ENCODE measurements around the gene CHTF18.

The CHTF18 gene

DNA sequence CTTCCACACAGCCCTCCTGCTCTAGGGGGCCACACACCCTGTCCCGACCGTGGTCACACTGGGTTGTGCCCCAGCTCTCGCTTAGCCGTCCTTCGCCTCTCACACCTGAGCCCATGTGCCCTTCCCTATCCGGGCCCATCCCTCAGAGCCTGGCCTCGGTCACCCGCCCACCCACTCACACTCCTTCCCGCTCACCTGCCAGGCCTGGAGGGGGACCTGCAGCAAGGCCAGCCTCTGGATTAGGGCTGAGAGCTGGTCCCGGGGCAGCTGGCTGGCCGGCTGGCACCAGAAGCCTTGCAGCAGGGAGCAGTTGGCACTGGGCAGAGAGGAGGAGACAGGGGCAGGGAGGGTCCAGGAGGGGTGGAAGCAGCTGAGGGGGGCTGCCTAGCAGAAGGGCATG, 10.0 kb upstream of the CHTF18 start:
- no peaks in the 10 kb centered on the region for H3K4me1 ChIP-seq (ENCODE audit: control insufficient read depth, insufficient read depth, low read length)
- no peak overlapping the region for H3K4me3 ChIP-seq (ENCODE audit: low read depth, low read length)
- no peak overlapping the region for H3K27ac ChIP-seq (ENCODE audit: low read depth, low read length)
- no peaks in the 10 kb centered on the region for H3K27me3 ChIP-seq (ENCODE audit: control insufficient read depth, insufficient read depth, low read length)
- no peak overlapping the region for H3K9ac ChIP-seq (ENCODE audit: low read depth, low read length)
- no peaks in the 10 kb centered on the region for H3K9me3 ChIP-seq (ENCODE audit: control insufficient read depth, insufficient read depth, low read length)
- no peaks in the 10 kb centered on the region for H3K36me3 ChIP-seq (ENCODE audit: control insufficient read depth, insufficient read depth, low read length)

DNA sequence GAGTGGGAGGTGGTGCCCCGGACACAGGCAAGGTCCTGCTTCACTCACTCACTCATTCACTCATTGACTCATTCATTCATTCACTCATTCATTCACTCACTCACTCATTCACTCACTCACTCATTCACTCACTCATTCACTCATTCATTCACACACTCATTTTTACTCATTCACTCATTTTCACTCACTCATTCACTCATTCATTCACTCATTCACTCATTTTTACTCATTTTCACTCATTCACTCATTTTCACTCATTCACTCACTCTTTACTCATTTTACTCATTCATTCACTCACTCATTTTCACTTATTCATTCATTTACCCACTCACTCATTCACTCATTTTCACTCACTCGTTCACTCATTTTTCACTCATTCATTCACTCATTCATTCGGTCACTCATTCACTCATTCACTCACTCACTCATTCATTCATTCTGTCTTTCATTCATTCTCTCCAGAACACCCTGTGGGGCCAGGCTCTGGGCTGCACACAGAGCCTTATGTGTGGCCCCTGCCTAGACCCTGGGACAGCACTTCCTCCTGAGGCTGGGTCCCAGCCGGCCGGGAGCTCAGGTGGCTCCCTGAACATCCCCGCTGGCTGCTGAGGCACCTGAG, 9.4 kb upstream of the CHTF18 start:
- no peaks in the 10 kb centered on the region for H3K9me3 ChIP-seq (ENCODE audit: control insufficient read depth, insufficient read depth, low read length)

DNA sequence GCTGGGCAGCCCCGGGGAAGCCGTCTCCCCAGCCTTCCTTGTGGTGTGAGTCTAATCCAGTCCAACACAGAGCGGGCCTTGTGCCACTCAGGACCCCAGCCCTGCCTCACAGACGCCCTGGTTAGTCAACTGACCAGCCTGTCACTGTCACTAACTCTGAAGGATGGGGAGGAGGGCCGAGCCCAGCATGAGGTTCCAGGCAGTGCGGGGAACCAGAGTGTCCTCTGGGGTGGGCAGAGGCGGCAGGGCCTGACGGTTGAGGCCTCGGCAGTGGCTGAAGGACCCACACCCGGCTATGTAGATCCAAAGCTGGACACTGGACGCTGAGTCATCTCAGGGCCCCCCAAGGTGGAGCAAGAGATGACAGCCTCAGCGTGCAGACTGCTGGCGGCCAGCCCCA, 8.9 kb upstream of the CHTF18 start:
- Histone ChIP-seq H3K4me1 (ENCODE audit: control insufficient read depth, insufficient read depth, low read length) (no peaks in the 10 kb centered on the region), H3K27ac (ENCODE audit: low read depth, low read length) (no peak overlapping the region), H3K27me3 (ENCODE audit: control insufficient read depth, insufficient read depth, low read length) (no peaks in the 10 kb centered on the region), H3K9ac (ENCODE audit: low read depth, low read length) (no peak overlapping the region), H3K36me3 (ENCODE audit: control insufficient read depth, insufficient read depth, low read length) (no peaks in the 10 kb centered on the region), H3K4me3 (ENCODE audit: low read depth, low read length) (no peak overlapping the region), H3K9me3 (ENCODE audit: control insufficient read depth, insufficient read depth, low read length) (no peaks in the 10 kb centered on the region)

More for the DNA sequence above, 9.4 kb upstream of the CHTF18 start:
- Histone ChIP-seq H3K27ac (ENCODE audit: low read depth, low read length) (no peak overlapping the region), H3K9ac (ENCODE audit: low read depth, low read length) (no peak overlapping the region), H3K4me3 (ENCODE audit: low read depth, low read length) (no peak overlapping the region), H3K27me3 (ENCODE audit: control insufficient read depth, insufficient read depth, low read length) (no peaks in the 10 kb centered on the region), H3K4me1 (ENCODE audit: control insufficient read depth, insufficient read depth, low read length) (no peaks in the 10 kb centered on the region), H3K36me3 (ENCODE audit: control insufficient read depth, insufficient read depth, low read length) (no peaks in the 10 kb centered on the region)

DNA sequence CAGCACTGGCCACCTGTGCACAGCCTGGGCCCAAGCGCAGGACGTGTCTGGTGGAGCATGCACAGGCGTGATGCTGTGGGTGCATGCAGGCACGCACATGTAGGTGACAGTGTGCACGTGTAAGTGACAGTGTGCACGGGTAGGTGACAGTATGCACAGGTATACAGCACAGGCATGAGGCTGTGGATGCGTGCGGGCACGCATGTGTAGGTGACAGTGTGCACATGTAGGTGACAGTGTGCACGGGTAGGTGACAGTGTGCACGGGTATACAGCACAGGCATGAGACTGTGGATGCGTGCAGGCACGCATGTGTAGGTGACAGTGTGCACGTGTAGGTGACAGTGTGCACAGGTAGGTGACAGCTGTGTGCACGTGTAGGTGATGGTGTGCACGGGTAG, 8.1 kb upstream of the CHTF18 start:
- H3K9ac ChIP-seq (ENCODE audit: low read depth, low read length), result no peak overlapping the region
- no peak overlapping the region for H3K4me3 ChIP-seq (ENCODE audit: low read depth, low read length)
- H3K27me3 ChIP-seq (ENCODE audit: control insufficient read depth, insufficient read depth, low read length), result no peaks in the 10 kb centered on the region
- no peak overlapping the region for H3K27ac ChIP-seq (ENCODE audit: low read depth, low read length)
- no peaks in the 10 kb centered on the region for H3K4me1 ChIP-seq (ENCODE audit: control insufficient read depth, insufficient read depth, low read length)
- no peaks in the 10 kb centered on the region for H3K9me3 ChIP-seq (ENCODE audit: control insufficient read depth, insufficient read depth, low read length)
- H3K36me3 ChIP-seq (ENCODE audit: control insufficient read depth, insufficient read depth, low read length), result no peaks in the 10 kb centered on the region

DNA sequence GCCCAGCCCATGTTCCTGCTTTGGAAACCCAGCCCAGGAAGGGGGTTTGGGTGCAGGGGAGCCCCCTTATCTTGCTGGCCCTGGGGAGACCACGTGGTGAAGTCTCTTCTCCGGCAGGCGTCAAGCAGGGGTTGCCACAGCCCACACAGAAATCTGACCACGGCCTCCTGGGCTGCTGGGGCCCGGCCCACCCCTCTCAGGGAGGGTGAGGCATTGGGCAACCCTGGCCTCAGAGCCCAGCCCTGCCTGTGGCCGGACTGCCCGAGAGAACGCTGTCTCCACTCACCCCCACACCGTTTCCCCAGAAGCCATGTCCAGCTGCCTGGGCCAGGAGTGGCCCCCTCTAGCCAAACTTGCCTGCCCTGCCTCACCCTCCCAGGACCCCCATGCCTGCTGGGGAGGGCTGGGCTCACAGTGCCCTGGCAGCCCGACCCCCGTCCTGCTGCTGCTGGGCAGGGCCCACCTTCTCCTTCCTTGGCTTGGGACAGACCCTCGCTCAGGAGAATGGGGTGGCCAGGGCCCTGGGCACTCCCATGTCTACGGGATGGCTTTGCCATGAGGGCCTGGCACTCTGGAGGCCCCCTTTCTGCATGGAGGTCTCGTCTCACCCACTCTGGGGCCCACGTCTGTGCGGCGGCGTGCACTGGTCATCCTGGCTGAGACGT, 6.9 kb upstream of the CHTF18 start:
- Histone ChIP-seq H3K9me3 (ENCODE audit: control insufficient read depth, insufficient read depth, low read length) (no peaks in the 10 kb centered on the region), H3K27me3 (ENCODE audit: control insufficient read depth, insufficient read depth, low read length) (no peaks in the 10 kb centered on the region), H3K9ac (ENCODE audit: low read depth, low read length) (no peak overlapping the region), H3K4me3 (ENCODE audit: low read depth, low read length) (no peak overlapping the region), H3K27ac (ENCODE audit: low read depth, low read length) (no peak overlapping the region), H3K4me1 (ENCODE audit: control insufficient read depth, insufficient read depth, low read length) (no peaks in the 10 kb centered on the region), H3K36me3 (ENCODE audit: control insufficient read depth, insufficient read depth, low read length) (peaks cover 6% of the 10 kb centered on the region)

DNA sequence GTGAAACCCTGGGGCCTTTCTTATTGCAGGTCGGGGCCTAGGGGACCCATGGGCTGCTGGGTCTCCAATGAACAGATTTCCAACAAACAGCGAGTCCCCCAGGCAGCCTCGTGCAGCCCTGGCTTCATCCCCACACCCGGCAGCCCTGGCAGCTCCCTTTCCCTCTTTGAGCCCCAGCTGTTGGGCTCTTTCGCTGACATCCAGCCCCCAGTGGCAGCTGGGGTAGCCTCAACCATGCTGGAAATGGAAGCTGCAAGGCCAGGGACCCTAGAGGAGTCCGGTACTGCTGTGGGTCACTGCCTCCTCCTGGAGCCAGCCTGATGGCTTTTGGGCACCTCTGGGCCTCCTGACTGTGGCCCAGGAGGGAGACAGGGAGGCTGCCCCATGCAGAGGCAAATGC, 6.2 kb upstream of the CHTF18 start:
- Histone ChIP-seq H3K9me3 (ENCODE audit: control insufficient read depth, insufficient read depth, low read length) (no peaks in the 10 kb centered on the region), H3K4me3 (ENCODE audit: low read depth, low read length) (no peak overlapping the region), H3K9ac (ENCODE audit: low read depth, low read length) (no peak overlapping the region), H3K27me3 (ENCODE audit: control insufficient read depth, insufficient read depth, low read length) (no peaks in the 10 kb centered on the region), H3K36me3 (ENCODE audit: control insufficient read depth, insufficient read depth, low read length) (peaks cover 13% of the 10 kb centered on the region), H3K4me1 (ENCODE audit: control insufficient read depth, insufficient read depth, low read length) (no peaks in the 10 kb centered on the region), H3K27ac (ENCODE audit: low read depth, low read length) (no peak overlapping the region)

DNA sequence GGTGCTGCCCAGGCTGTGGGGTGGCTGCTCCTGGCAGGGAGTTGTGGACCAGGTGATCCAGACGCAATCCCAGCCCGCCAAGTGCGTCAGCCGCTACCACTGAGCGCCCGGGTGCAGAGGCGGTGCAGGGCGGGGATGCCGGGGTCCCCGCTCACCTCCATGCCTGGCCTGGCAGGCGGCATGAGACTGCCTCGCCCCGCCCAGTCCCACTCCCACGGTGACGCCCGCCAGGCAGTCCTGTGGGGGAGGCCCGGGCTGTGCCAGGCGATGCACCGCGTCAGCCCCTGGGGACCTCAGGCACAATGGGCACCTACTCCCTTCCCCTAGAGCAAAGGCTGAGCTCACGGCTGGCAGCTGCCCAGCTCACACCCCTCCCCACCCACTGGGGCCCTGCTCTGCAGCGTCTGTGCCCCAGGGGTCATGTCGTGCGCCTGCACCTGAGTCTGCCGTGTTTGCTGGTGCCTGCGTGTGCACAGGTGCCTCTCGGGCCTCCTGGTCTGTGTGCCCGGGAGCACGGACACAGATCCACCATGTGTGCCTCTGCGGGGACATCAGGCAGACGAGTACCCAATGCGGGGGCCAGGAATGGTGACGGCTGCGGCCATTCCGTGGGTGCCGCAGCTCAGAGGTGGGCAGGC, 5.5 kb upstream of the CHTF18 start:
- Histone ChIP-seq H3K9me3 (ENCODE audit: control insufficient read depth, insufficient read depth, low read length) (no peaks in the 10 kb centered on the region), H3K4me1 (ENCODE audit: control insufficient read depth, insufficient read depth, low read length) (no peaks in the 10 kb centered on the region), H3K4me3 (ENCODE audit: low read depth, low read length) (no peak overlapping the region), H3K27me3 (ENCODE audit: control insufficient read depth, insufficient read depth, low read length) (no peaks in the 10 kb centered on the region), H3K9ac (ENCODE audit: low read depth, low read length) (no peak overlapping the region), H3K27ac (ENCODE audit: low read depth, low read length) (no peak overlapping the region), H3K36me3 (ENCODE audit: control insufficient read depth, insufficient read depth, low read length) (peaks cover 14% of the 10 kb centered on the region)

DNA sequence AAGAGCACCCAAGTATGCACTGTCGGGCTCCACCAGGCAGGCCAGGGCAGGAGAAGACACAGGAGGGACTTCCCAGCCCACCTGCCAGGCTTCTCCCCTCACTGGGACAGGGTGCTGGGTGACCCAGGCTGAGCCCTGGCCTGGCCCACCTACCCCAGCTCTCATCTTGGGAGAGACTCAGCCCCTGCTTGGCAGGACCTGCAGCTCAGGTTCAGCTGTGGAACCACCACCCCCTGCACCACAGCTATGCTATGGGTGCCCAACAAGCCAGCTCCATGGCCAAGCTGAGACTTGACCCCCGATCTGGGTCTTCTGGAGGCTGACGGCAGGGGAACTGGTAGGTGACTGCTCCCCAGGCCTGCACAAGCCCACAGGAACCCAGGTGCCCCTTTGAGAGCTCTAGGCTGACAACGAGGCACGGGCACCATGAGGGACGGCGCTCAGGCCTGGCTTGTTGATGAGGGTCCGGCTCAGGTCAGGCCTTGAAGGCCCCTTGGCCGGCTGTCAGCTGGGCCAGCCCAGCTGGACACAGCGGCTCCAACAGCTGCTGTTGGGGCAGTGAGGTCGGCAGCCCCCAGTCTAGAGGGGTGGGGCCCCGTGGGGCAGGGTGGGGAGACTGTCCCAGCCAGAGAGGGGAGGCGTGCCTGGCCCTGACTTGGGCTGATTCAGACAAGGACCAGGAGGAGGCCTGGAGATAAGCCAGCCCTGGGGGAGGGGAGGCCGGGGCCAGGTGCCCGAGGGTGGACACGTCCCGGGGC, 4.8 kb upstream of the CHTF18 start:
- no peak overlapping the region for H3K4me3 ChIP-seq (ENCODE audit: low read depth, low read length)
- H3K36me3 ChIP-seq (ENCODE audit: control insufficient read depth, insufficient read depth, low read length), result peaks cover 14% of the 10 kb centered on the region
- no peak overlapping the region for H3K27ac ChIP-seq (ENCODE audit: low read depth, low read length)
- H3K9ac ChIP-seq (ENCODE audit: low read depth, low read length), result no peak overlapping the region
- no peaks in the 10 kb centered on the region for H3K9me3 ChIP-seq (ENCODE audit: control insufficient read depth, insufficient read depth, low read length)
- no peaks in the 10 kb centered on the region for H3K27me3 ChIP-seq (ENCODE audit: control insufficient read depth, insufficient read depth, low read length)
- no peaks in the 10 kb centered on the region for H3K4me1 ChIP-seq (ENCODE audit: control insufficient read depth, insufficient read depth, low read length)

DNA sequence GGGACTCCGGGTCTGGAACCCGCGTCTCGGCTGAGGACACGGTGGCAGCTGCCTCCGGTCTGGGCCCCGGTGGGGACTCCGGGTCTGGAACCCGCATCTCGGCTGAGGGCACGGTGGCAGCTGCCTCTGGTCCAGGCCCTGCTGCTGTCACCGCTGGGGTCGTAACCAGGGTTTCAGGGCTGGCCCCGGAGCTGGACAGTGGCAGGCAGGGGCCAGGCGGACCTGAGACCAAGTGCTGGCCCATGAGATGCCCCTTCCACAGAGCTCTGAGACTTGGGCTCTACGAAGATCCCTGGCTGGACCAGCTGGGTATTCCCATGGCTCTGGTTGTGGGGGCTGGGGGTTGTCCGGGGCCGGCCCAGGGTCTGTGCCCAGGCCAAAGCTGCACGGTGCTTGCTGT, 4.0 kb upstream of the CHTF18 start:
- Histone ChIP-seq H3K4me3 (ENCODE audit: low read depth, low read length) (no peak overlapping the region), H3K4me1 (ENCODE audit: control insufficient read depth, insufficient read depth, low read length) (no peaks in the 10 kb centered on the region), H3K36me3 (ENCODE audit: control insufficient read depth, insufficient read depth, low read length) (peaks cover 15% of the 10 kb centered on the region), H3K9ac (ENCODE audit: low read depth, low read length) (no peak overlapping the region), H3K27ac (ENCODE audit: low read depth, low read length) (no peak overlapping the region), H3K27me3 (ENCODE audit: control insufficient read depth, insufficient read depth, low read length) (no peaks in the 10 kb centered on the region), H3K9me3 (ENCODE audit: control insufficient read depth, insufficient read depth, low read length) (no peaks in the 10 kb centered on the region)

DNA sequence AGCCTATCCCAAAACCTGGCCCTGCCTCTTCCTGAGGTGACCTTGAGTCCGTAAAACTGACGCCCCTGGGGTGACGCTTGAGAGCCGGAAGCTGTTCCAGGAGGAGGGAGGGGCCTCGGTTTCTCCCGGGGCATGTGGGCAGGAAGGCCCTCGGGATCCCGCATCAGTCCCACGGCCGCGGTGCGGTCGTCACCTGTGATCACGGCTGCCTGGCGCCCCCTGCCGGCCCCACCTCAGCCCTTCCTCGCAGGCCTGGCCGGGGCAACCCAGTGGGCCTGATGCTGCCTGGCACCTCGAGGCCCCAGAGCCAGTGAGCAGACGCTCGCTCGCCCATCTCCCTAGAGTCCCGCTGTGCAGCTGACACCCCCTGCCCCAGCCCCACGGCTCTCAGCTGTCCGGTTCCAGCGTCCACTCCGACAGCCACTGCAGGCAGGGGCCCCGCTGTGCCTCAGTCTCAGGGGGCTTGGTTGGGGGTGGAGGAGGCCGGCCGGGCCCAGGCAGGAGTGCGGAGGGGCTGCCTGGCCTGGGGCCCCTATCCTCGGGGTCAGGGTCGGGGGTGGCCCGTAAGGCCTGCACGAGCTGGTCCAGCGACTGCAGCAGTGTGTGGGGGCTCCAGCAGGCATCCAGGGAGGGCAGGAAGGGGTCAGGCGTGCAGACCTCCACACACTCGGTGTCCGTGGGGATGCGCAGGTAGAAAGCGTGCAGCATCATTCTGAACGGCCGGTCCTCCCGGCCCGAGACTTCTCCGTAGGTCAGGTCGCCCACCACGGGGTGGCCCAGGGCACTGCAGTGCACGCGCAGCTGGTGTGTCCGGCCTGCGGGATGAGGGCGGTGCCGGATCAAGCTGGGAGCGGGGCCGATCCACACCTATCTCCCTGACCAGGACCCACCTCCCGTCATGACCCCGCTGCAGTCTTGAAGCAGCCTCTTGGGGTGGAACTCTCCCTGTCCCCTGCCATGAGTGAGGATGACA, 2.6 kb upstream of the CHTF18 start:
- H3K9ac ChIP-seq (ENCODE audit: low read depth, low read length), result no peak overlapping the region
- no peaks in the 10 kb centered on the region for H3K4me1 ChIP-seq (ENCODE audit: control insufficient read depth, insufficient read depth, low read length)
- peaks cover 29% of the 10 kb centered on the region for H3K36me3 ChIP-seq (ENCODE audit: control insufficient read depth, insufficient read depth, low read length)
- H3K27me3 ChIP-seq (ENCODE audit: control insufficient read depth, insufficient read depth, low read length), result no peaks in the 10 kb centered on the region
- H3K27ac ChIP-seq (ENCODE audit: low read depth, low read length), result no peak overlapping the region
- no peaks in the 10 kb centered on the region for H3K9me3 ChIP-seq (ENCODE audit: control insufficient read depth, insufficient read depth, low read length)
- H3K4me3 ChIP-seq (ENCODE audit: low read depth, low read length), result no peak overlapping the region

Measured in HUES48 (cell line).